Stimulated activated CD8-positive, alpha-beta memory T cell treated with anti-CD3 and anti-CD28 coated beads, Interleukin-7, amount 100 ng/mL, for 1 hour (primary cell): Measurements from ENCODE around the gene BLID.

Source experiments
- DNase-seq, 2 donors: peaks; one replicate each; pipeline ENCODE4 v3.0.0-alpha.2; 2020; ENCODE audit warnings: low read depth in 2 of 2

BLID gene

GRCh38 chr11:122081073-122081472, 34.9 kb downstream of the BLID start:
- no peak for DNase-seq

- no peak for DNase-seq
Observed at GRCh38 chr11:122077459-122077858, 38.6 kb downstream of the BLID start.

GRCh38 chr11:122076512-122077120, 39.4 kb downstream of the BLID start:
- no peak for DNase-seq

GRCh38 chr11:122075016-122075415, 41.0 kb downstream of the BLID start:
- DNase-seq: no peak

GRCh38 chr11:122074022-122074421, 42.0 kb downstream of the BLID start:
- no peak for DNase-seq

GRCh38 chr11:122071709-122072202, 44.3 kb downstream of the BLID start:
- DNase-seq: no peak

GRCh38 chr11:122069707-122070360, 46.2 kb downstream of the BLID start:
- DNase-seq: no peak

- DNase-seq: no peak
Observed at GRCh38 chr11:122068837-122069236, 47.2 kb downstream of the BLID start.

GRCh38 chr11:122068141-122068540, 47.9 kb downstream of the BLID start:
- DNase-seq: no peak
